ENCODE measurements around the gene RPL10L. TPM values are rescaled to one million over a fixed set of nuclear protein-coding genes. Genes with fewer than 3 reads are reported as not detected.

Gene RPL10L
- total RNA-seq, result not detected
- long read RNA-seq, result 0 reads

DNA sequence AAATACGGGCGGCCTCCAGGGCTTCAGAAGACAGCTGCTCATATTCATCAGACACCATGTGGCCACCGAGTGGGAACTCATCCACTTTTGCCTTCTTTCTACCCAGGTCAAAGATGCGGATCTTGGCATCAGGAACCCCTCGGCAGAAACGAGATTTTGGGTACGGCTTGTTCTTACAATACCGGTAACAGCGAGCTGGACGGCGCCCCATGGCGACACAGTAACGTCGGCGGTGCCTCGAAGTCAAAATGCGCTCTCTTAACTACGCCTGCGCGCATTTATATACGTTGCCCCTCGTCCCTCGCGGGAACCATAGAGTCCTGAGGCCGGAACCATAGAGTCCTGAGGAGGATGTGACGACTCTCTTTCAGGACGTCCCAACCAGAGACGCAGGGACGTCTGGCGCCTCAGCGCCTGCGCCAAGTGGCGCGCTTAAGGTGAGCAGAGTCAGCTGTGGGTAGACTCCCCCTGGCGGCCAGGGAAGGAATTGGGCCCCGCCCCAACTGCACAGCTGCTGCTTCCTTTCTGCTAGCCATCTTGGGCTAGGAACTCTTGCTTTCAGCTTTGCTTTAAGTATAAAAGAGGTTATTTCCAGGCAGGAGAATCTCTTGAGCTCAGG lies at the start of gene RPL10L:
Gene RPL10L, minus strand, starts transcription at position 256 of the 619 bp plus-strand sequence. Its CDS starts 45 bp downstream, at position 211.
- ATAC-seq (no peak), DNase-seq (no peak)

GRCh38 chr14:46691819-46692218 lies 40.2 kb upstream of the RPL10L start:
- intact Hi-C loops (cut with DNase I), result no loop called here
- DNase-seq, result no peak
- ATAC-seq, result no peak

More for the DNA sequence above, at the start of gene RPL10L:
- intact Hi-C loops (cut with DNase I), result no loop called here

DNA sequence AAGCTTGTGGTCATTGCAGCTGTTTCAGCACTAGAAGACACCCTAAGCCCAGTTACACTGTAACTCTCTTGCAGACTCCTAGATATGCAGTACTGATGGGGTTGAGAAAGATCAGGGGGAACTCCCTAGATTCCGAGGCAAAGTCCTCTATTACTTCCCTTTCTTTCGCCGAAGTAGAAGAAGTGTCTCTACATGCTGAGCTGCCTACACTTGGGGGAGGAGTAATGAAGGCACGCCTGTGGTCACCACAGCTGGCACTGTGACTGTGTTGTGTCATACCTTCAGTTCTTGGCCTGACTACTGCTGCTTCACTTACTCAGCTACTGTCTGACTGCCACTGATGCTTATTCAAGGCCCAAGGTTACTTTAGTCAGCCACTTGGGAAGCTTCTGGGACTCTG lies 35.1 kb upstream of the RPL10L start:
- intact Hi-C loops (cut with DNase I), result no loop called here
- DNase-seq (no peak), ATAC-seq (no peak)

GRCh38 chr14:46672128-46672527 lies 20.5 kb upstream of the RPL10L start:
- intact Hi-C loops (cut with DNase I), result no loop called here

DNA sequence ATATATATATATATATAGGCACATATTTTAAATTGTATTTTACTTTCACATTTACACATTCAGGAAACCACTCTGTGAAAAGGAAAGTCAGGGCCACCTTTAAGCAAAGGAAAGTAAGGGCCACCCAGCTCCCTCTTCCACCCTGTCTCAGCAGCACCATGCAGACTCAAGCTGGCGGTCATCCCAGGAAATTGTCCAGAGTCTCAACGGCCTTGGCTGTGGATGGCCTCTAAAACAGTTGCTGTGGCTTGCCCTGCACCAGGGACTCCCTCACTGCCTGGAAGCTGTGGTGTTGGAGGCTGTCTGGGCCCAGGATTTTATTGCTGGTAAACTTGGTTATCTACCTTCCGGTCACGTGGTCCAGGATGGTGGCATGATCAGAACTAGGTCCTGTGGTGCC lies 11.8 kb upstream of the RPL10L start:
- ATAC-seq, result no peak
- no peak for DNase-seq
- intact Hi-C loops (cut with DNase I), result no loop called here

More at GRCh38 chr14:46672128-46672527, 20.5 kb upstream of the RPL10L start:
- no peak for ATAC-seq
- DNase-seq, result no peak

GRCh38 chr14:46661728-46662127 lies 10.1 kb upstream of the RPL10L start:
- intact Hi-C loops (cut with DNase I), result no loop called here
- no peak for ATAC-seq
- DNase-seq, result no peak

- intact Hi-C loops (cut with DNase I), result no loop called here
Measured at GRCh38 chr14:46653031-46653755, 1.6 kb upstream of the RPL10L start.

GRCh38 chr14:46646796-46647195 lies 4.8 kb downstream of the RPL10L start:
- no peak for ATAC-seq
- intact Hi-C loops (cut with DNase I), result no loop called here
- no peak for DNase-seq

More at GRCh38 chr14:46653031-46653755, 1.6 kb upstream of the RPL10L start:
- ATAC-seq (no peak), DNase-seq (no peak)

DNA sequence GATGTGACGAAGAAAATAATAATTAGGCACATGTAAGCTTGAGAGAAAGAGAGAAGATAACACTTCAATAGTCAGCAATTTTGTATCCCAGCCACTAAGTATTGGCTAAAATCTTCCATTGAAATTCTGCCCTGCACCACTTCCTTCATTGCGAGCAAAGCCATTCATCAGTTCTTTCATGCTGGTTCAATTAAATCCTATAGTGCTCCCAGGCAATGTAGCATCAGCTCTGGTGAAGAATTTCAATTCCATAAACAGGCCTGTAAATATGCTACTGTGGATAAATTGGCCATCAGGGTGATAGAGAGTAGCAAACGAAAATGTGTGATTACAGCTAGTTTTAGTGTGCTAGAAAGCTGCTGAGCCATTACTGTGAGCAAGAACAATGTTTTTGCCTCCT lies 24.7 kb downstream of the RPL10L start:
- no peak for ATAC-seq
- intact Hi-C loops (cut with DNase I), result no loop called here
- no peak for DNase-seq

All from left cardiac atrium (tissue), 4 donors.